ENCODE data around the gene BMAL1. TPM values are rescaled to one million over a fixed set of nuclear protein-coding genes. Genes with fewer than 3 reads are reported as not detected.

Gene BMAL1
- total RNA-seq, 3 donors from 2014 or later (not counting 1 experiment from before 2014, with no cell fraction given), result 142 to 162 (median 145) TPM

GRCh38 chr11:13333456-13333957 lies 55.9 kb downstream of the BMAL1 start:
- Mint-ChIP-seq H3K27ac (peak overlapping the region; percentile 79 to 86), H3K9me3 (no peaks in the 10 kb centered on the region), H3K27me3 (ENCODE audit: low read depth in 2 of 2) (no peaks in the 10 kb centered on the region), H3K4me3 (peak overlapping the region; percentile 21), H3K36me3 (no peaks in the 10 kb centered on the region), H3K4me1 (peaks cover 80 to 81% of the 10 kb centered on the region in 2 donors)
- WGBS (ENCODE audit: insufficient coverage), result 30% methylated on average over 7 of the region's 7 CpGs
- Histone ChIP-seq H3K36me3 (ENCODE audit: control insufficient read depth, insufficient read depth, low read length) (peaks cover 8% of the 10 kb centered on the region), H3K4me3 (ENCODE audit: low read length) (no peak overlapping the region), H3K27me3 (ENCODE audit: control insufficient read depth, insufficient read depth, low read length) (no peaks in the 10 kb centered on the region), H3K4me1 (ENCODE audit: control insufficient read depth, insufficient read depth, low read length) (peaks cover 34% of the 10 kb centered on the region), H3K9me3 (ENCODE audit: control insufficient read depth, insufficient read depth, low read length) (no peaks in the 10 kb centered on the region), H3K27ac (ENCODE audit: low read length) (no peak overlapping the region)
- TF ChIP-seq CTCF (IDR thresholded peaks at IDR 0.05), result no peak
- no peak for ATAC-seq
- DNase-seq, result peak in 1 of 2 donors; percentile 34
- intact Hi-C loops (cut with micrococcal nuclease), result no loop called here

- Histone ChIP-seq H3K9me3 (ENCODE audit: control insufficient read depth, insufficient read depth, low read length) (no peaks in the 10 kb centered on the region), H3K27me3 (ENCODE audit: control insufficient read depth, insufficient read depth, low read length) (no peaks in the 10 kb centered on the region), H3K36me3 (ENCODE audit: control insufficient read depth, insufficient read depth, low read length) (peaks cover 4% of the 10 kb centered on the region), H3K4me1 (ENCODE audit: control insufficient read depth, insufficient read depth, low read length) (peaks cover 41% of the 10 kb centered on the region), H3K4me3 (ENCODE audit: low read length) (no peak overlapping the region), H3K27ac (ENCODE audit: low read length) (no peak overlapping the region)
- DNase-seq (no peak), ATAC-seq (no peak)
- no peak overlapping the region for H3K4me3 Mint-ChIP-seq
- 75% methylated on average over 6 of the region's 6 CpGs for WGBS (ENCODE audit: insufficient coverage)
- peaks cover 80 to 81% of the 10 kb centered on the region in 2 donors for H3K4me1 Mint-ChIP-seq
- H3K9me3 Mint-ChIP-seq, result no peaks in the 10 kb centered on the region
- H3K27ac Mint-ChIP-seq, result peak overlapping the region; percentile 79 to 86
- no peak for TF ChIP-seq CTCF (IDR thresholded peaks at IDR 0.05)
- no peaks in the 10 kb centered on the region for H3K36me3 Mint-ChIP-seq
- H3K27me3 Mint-ChIP-seq (ENCODE audit: low read depth in 2 of 2), result no peaks in the 10 kb centered on the region
- intact Hi-C loops (cut with micrococcal nuclease), result no loop called here
Measured at GRCh38 chr11:13334034-13334786, 56.6 kb downstream of the BMAL1 start.

- no peaks in the 10 kb centered on the region for H3K27me3 Mint-ChIP-seq (ENCODE audit: low read depth in 2 of 2)
- no peak overlapping the region for H3K4me3 Mint-ChIP-seq
- ATAC-seq (peak; percentile 65 to 73 (median 72)), DNase-seq (peak; percentile 62 to 86)
- Histone ChIP-seq H3K4me1 (ENCODE audit: control insufficient read depth, insufficient read depth, low read length) (peaks cover 50% of the 10 kb centered on the region), H3K9me3 (ENCODE audit: control insufficient read depth, insufficient read depth, low read length) (no peaks in the 10 kb centered on the region), H3K27me3 (ENCODE audit: control insufficient read depth, insufficient read depth, low read length) (no peaks in the 10 kb centered on the region), H3K4me3 (ENCODE audit: low read length) (no peak overlapping the region), H3K36me3 (ENCODE audit: control insufficient read depth, insufficient read depth, low read length) (no peaks in the 10 kb centered on the region), H3K27ac (ENCODE audit: low read length) (no peak overlapping the region)
- peak overlapping the region; percentile 79 to 86 for H3K27ac Mint-ChIP-seq
- intact Hi-C loops (cut with micrococcal nuclease), result loop anchor here (1.0 kb wide), 2 partner anchors 58 to 85 kb away; partner anchors contain the start of gene BMAL1
- WGBS (ENCODE audit: insufficient coverage), result 3% methylated on average over 4 of the region's 5 CpGs
- H3K36me3 Mint-ChIP-seq, result no peaks in the 10 kb centered on the region
- TF ChIP-seq CTCF (IDR thresholded peaks at IDR 0.05), result peak; percentile 95
- H3K4me1 Mint-ChIP-seq, result peaks cover 80 to 81% of the 10 kb centered on the region in 2 donors
- H3K9me3 Mint-ChIP-seq, result no peaks in the 10 kb centered on the region
Measured at GRCh38 chr11:13335319-13335718, 57.7 kb downstream of the BMAL1 start.

Measured in natural killer cell (primary cell).